Stomach (tissue), 19 donors: Measurements from ENCODE around the gene KLK8. TPM values are rescaled to one million over a fixed set of nuclear protein-coding genes. Genes with fewer than 3 reads are reported as not detected.

Source experiments
- DNase-seq, 2 donors: peaks; one replicate each; pipeline versions ENCODE4 v3.0.0 to v3.0.0-alpha.2; 2013 to 2019
- H3K27ac ChIP-seq, 5 donors: fragments of 200-600 bp in 4 of 5; sonication (generic) in 4 of 5; one replicate each; pipeline ENCODE4 v1.5.1; 2013 to 2019; ENCODE audit warnings: mild to moderate bottlenecking in 1 of 5, moderate library complexity in 1 of 5
- H3K27me3 ChIP-seq, 3 donors: fragments of 200-600 bp; sonication (generic); one replicate each; pipeline ENCODE4 v1.5.1; 2017 to 2019; ENCODE audit warnings: mixed run types in 1 of 3
- H3K36me3 ChIP-seq, 4 donors: fragments of 200-600 bp; sonication (generic); 1 replicate in 3 of 4; 2 replicates in 1 of 4; pipeline ENCODE4 v1.5.1; 2016 to 2019
- H3K4me1 ChIP-seq, 4 donors: fragments of 200-600 bp; sonication (generic); one replicate each; pipeline ENCODE4 v1.5.1; 2016 to 2019
- H3K4me3 ChIP-seq, 4 donors: fragments of 200-600 bp; sonication (generic) in 3 of 4; one replicate each; pipeline ENCODE4 v1.5.1; 2016 to 2019; ENCODE audit warnings: mild to moderate bottlenecking in 1 of 4
- H3K9me3 ChIP-seq, 4 donors: fragments of 200-600 bp; sonication (generic); one replicate each; pipeline ENCODE4 v1.5.1; 2016 to 2019
- CTCF ChIP-seq, 7 experiments: fragments of 450-650 bp in 4 of 7; fragments of 200-600 bp in 3 of 7; sonication (generic) in 3 of 7; IDR thresholded peaks; one replicate each; pipeline ENCODE4 v1.5.1; 2016 to 2019; ENCODE audit warnings: antibody characterized with exemption in 7 of 7, control low read depth in 2 of 7, mild to moderate bottlenecking in 1 of 7
- EP300 ChIP-seq: sonication (generic); formaldehyde crosslinking; IDR thresholded peaks from one replicate; pipeline ENCODE4 v1.6.1; 2017; ENCODE audit warnings: antibody characterized with exemption
- POLR2A ChIP-seq, 4 donors: fragments of 450-650 bp; IDR thresholded peaks; one replicate each; pipeline ENCODE4 v1.6.1; 2016; ENCODE audit warnings: antibody characterized with exemption in 4 of 4, control low read depth in 2 of 4, mild to moderate bottlenecking in 1 of 4, moderate library complexity in 1 of 4
- POLR2AphosphoS5 ChIP-seq, 3 donors: sonication (generic); formaldehyde crosslinking; IDR thresholded peaks; one replicate each; pipeline ENCODE4 v1.6.1; 2016; ENCODE audit warnings: antibody characterized with exemption in 3 of 3
- WGBS, 5 donors: extraction: QIAGEN DNeasy Blood & Tissue Kit in 3 of 5; methylation state at CpG; one replicate each; pipeline versions ENCODE4 v1.1.5 to v1.1.7; 2013 to 2018; 5-methylcytosine and 5-hydroxymethylcytosine counted together
- intact Hi-C: fragments of 100-400 bp; cut with DNase I; formaldehyde crosslinking; loops from one replicate; pipeline ENCODE4 v1.15.1; 2023; ENCODE audit warnings: low total_unique reads
- long read RNA-seq, 10 donors: transcript quantifications; one replicate each; lab custom pipeline, GENCODE V29; 2026
- polyA plus RNA-seq, 3 donors: library from polyadenylated mRNA; stranded (reverse); fragments of 200-250 nt; gene quantifications; one replicate each; pipeline ENCODE4 v1.2.3, GENCODE V29; 2013
- total RNA-seq, 5 donors: library from RNA; depleted of rRNA; stranded (reverse); fragments of >200 nt; gene quantifications; one replicate each; pipeline versions ENCODE4 v1.1.0 to v1.2.3, GENCODE V29; 2014 to 2016
- donor health status: healthy with polysubstance abuse.
- donor health status: Bipolar disorder and iron deficiency.
- donor health status: healthy.

The KLK8 gene
- total RNA-seq: not detected
- polyA plus RNA-seq: 100 to 1,000 TPM in 1 of 3 donors, not detected in 2; 116 TPM
- long read RNA-seq, donor 1: 0 reads
- long read RNA-seq, donor 2: 0 reads
- long read RNA-seq, donor 3: 0 reads
- long read RNA-seq, donor 4: 0 reads
- long read RNA-seq, donor 5: 0 reads
- long read RNA-seq, donor 6: 0 reads
- long read RNA-seq, donor 7: 0 reads
- long read RNA-seq, donor 8: 0 reads
- long read RNA-seq, donor 9: 0 reads
- long read RNA-seq, donor 10: 0 reads

GRCh38 chr19:51001515-51001914 is at the start of gene KLK8:
TSS of gene KLK8 (minus strand) at chr19:51001604. CDS start at chr19:51001167, 437 bp downstream.
- Histone ChIP-seq H3K27ac (no peak within 1 kb of the TSS), H3K4me1 (peaks cover 0 to 9% (median 0%) of the 10 kb centered on the region in 4 donors), H3K36me3 (no peaks in the 10 kb centered on the region), H3K27me3 (peaks cover under 1 to 74% (median 35%) of the 10 kb centered on the region in 3 donors), H3K9me3 (peaks cover 0 to 3% (median 0%) of the 10 kb centered on the region in 4 donors), H3K4me3 (no peak within 1 kb of the TSS)
- TF ChIP-seq POLR2A (IDR thresholded peaks at IDR 0.05): no peak
- no peak for TF ChIP-seq CTCF (IDR thresholded peaks at IDR 0.05)
- TF ChIP-seq POLR2AphosphoS5 (IDR thresholded peaks at IDR 0.05): no peak
- TF ChIP-seq EP300: no peak
- peak in 1 of 2 donors; percentile 39 for DNase-seq
- 24 to 38% (median 34%) methylated on average over 6 to 7 of the region's 7 CpGs for WGBS, 5 donors
- intact Hi-C loops: no loop called here

GRCh38 chr19:51047031-51047335 is 45.6 kb upstream of the KLK8 start:
- 5 to 16% (median 9%) methylated on average over 4 of the region's 4 CpGs for WGBS, 5 donors
- no peak for DNase-seq
- peaks cover 0 to 10% (median 0%) of the 10 kb centered on the region in 4 donors for H3K4me1 ChIP-seq
- H3K27ac ChIP-seq: peak overlapping the region in 1 of 5 donors; percentile 16
- peaks cover 0 to 10% (median 0%) of the 10 kb centered on the region in 3 donors for H3K27me3 ChIP-seq
- H3K36me3 ChIP-seq: no peaks in the 10 kb centered on the region
- peaks cover 0 to 4% (median 2%) of the 10 kb centered on the region in 4 donors for H3K9me3 ChIP-seq
- intact Hi-C loops: no loop called here
- no peak for TF ChIP-seq CTCF (IDR thresholded peaks at IDR 0.05)
- TF ChIP-seq POLR2A (IDR thresholded peaks at IDR 0.05): no peak
- no peak for TF ChIP-seq EP300
- no peak for TF ChIP-seq POLR2AphosphoS5 (IDR thresholded peaks at IDR 0.05)
- H3K4me3 ChIP-seq: no peak overlapping the region

- Histone ChIP-seq H3K4me1 (peaks cover 0 to 10% (median 0%) of the 10 kb centered on the region in 4 donors), H3K4me3 (no peak overlapping the region), H3K9me3 (no peaks in the 10 kb centered on the region), H3K27ac (no peak overlapping the region), H3K27me3 (peaks cover 0 to 5% (median 0%) of the 10 kb centered on the region in 3 donors), H3K36me3 (no peaks in the 10 kb centered on the region)
- WGBS, 5 donors: 83 to 86% (median 84%) methylated on average over 11 of the region's 11 CpGs
- intact Hi-C loops: no loop called here
- DNase-seq: no peak
- TF ChIP-seq CTCF (IDR thresholded peaks at IDR 0.05) (no peak), POLR2A (IDR thresholded peaks at IDR 0.05) (no peak), POLR2AphosphoS5 (IDR thresholded peaks at IDR 0.05) (no peak), EP300 (no peak)
Observed at GRCh38 chr19:51044327-51044726, 42.9 kb upstream of the KLK8 start.

GRCh38 chr19:51043497-51043896 is 42.1 kb upstream of the KLK8 start:
- peaks cover 0 to 10% (median 0%) of the 10 kb centered on the region in 4 donors for H3K4me1 ChIP-seq
- no peaks in the 10 kb centered on the region for H3K36me3 ChIP-seq
- intact Hi-C loops: no loop called here
- H3K9me3 ChIP-seq: no peaks in the 10 kb centered on the region
- H3K4me3 ChIP-seq: no peak overlapping the region
- WGBS, 5 donors: 81 to 85% (median 83%) methylated on average over 9 of the region's 9 CpGs
- DNase-seq: no peak
- no peak overlapping the region for H3K27ac ChIP-seq
- H3K27me3 ChIP-seq: no peaks in the 10 kb centered on the region
- TF ChIP-seq POLR2AphosphoS5 (IDR thresholded peaks at IDR 0.05) (no peak), POLR2A (IDR thresholded peaks at IDR 0.05) (no peak), EP300 (no peak), CTCF (IDR thresholded peaks at IDR 0.05) (no peak)
